Stomach (tissue), 4 donors: ENCODE results near the gene RSPH3.

ENCODE experiments used
- EP300 ChIP-seq: sonication (generic); formaldehyde crosslinking; IDR thresholded peaks from one replicate; pipeline ENCODE4 v1.6.1; 2017; ENCODE audit warnings: antibody characterized with exemption
- TF ChIP-seq, protein P1 (sequence below), 7 experiments: fragments of 450-650 bp in 4 of 7; fragments of 200-600 bp in 3 of 7; sonication (generic) in 3 of 7; IDR thresholded peaks; one replicate each; pipeline ENCODE4 v1.5.1; 2016 to 2019; ENCODE audit warnings: antibody characterized with exemption in 7 of 7, control low read depth in 2 of 7, mild to moderate bottlenecking in 1 of 7

DNA sequence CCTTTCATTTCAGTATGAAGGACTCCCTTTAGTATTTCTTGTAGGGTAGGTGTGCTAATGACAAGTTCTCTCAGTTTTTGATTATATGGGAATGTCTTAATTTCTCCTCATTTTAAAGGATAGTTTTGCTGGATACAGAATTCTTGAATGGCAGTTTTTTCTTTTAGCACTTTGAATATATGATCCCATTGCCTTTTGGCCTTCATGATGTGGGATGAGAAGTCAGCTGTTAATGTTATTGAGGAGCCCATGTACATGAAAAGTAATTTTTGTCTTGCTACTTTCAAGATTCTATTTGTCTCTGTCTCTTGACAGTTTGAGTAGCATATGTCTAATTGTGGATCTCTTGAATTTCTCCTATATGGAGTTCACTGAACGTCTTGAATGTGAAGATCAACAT, 30.9 kb downstream of the RSPH3 start:
- TF ChIP-seq, protein P1, sequence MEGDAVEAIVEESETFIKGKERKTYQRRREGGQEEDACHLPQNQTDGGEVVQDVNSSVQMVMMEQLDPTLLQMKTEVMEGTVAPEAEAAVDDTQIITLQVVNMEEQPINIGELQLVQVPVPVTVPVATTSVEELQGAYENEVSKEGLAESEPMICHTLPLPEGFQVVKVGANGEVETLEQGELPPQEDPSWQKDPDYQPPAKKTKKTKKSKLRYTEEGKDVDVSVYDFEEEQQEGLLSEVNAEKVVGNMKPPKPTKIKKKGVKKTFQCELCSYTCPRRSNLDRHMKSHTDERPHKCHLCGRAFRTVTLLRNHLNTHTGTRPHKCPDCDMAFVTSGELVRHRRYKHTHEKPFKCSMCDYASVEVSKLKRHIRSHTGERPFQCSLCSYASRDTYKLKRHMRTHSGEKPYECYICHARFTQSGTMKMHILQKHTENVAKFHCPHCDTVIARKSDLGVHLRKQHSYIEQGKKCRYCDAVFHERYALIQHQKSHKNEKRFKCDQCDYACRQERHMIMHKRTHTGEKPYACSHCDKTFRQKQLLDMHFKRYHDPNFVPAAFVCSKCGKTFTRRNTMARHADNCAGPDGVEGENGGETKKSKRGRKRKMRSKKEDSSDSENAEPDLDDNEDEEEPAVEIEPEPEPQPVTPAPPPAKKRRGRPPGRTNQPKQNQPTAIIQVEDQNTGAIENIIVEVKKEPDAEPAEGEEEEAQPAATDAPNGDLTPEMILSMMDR (IDR thresholded peaks at IDR 0.05), result no peak
- TF ChIP-seq EP300, result no peak
